Amniotic stem cell (primary cell): ENCODE measurements around the gene SOX4.
A peak's percentile ranks its signal among the peaks of the same experiment; 100 is the strongest.

Experiments
- DNase-seq: peaks from one replicate; lab custom pipeline; 2025; lab: John Stamatoyannopoulos, UW

Gene SOX4

GRCh38 chr6:21613809-21614208, 20.3 kb downstream of the SOX4 start:
- DNase-seq = no peak

- no peak for DNase-seq
Observed at GRCh38 chr6:21614226-21614625, 20.7 kb downstream of the SOX4 start.

- no peak for DNase-seq
Observed at GRCh38 chr6:21615504-21615903, 22.0 kb downstream of the SOX4 start.

GRCh38 chr6:21616005-21616404, 22.5 kb downstream of the SOX4 start:
- DNase-seq = no peak

GRCh38 chr6:21625642-21626041, 32.1 kb downstream of the SOX4 start:
- no peak for DNase-seq

GRCh38 chr6:21626756-21627155, 33.2 kb downstream of the SOX4 start:
- no peak for DNase-seq

- no peak for DNase-seq
Observed at GRCh38 chr6:21628160-21628559, 34.6 kb downstream of the SOX4 start.

- no peak for DNase-seq
Observed at GRCh38 chr6:21633511-21634109, 40.1 kb downstream of the SOX4 start.

- DNase-seq = peak; percentile 29
Observed at GRCh38 chr6:21634582-21634981, 41.0 kb downstream of the SOX4 start.

- no peak for DNase-seq
Observed at GRCh38 chr6:21636876-21637275, 43.3 kb downstream of the SOX4 start.

GRCh38 chr6:21639316-21639715, 45.8 kb downstream of the SOX4 start:
- DNase-seq = no peak
